Measurements from ENCODE around the gene GAREM1.

DNA sequence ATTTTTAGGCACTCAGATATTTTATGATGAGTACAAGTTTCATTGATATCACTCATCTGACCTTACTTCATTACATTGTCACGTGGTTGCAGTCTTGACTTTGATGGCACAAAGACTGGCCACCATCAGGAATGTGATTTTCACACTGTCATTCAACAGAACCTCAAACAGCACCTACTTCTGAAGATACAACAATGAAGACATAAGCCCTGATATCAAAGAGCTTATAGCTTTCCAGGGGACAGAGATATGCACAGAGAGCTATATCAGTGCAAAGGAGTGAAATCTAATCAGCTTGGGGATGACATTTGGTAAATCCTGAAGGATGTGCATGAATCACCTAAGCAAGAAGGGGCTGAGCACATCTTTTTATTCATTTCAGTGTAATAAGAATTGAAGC is 208.6 kb downstream of the GAREM1 start:
- TF ChIP-seq, protein P1, sequence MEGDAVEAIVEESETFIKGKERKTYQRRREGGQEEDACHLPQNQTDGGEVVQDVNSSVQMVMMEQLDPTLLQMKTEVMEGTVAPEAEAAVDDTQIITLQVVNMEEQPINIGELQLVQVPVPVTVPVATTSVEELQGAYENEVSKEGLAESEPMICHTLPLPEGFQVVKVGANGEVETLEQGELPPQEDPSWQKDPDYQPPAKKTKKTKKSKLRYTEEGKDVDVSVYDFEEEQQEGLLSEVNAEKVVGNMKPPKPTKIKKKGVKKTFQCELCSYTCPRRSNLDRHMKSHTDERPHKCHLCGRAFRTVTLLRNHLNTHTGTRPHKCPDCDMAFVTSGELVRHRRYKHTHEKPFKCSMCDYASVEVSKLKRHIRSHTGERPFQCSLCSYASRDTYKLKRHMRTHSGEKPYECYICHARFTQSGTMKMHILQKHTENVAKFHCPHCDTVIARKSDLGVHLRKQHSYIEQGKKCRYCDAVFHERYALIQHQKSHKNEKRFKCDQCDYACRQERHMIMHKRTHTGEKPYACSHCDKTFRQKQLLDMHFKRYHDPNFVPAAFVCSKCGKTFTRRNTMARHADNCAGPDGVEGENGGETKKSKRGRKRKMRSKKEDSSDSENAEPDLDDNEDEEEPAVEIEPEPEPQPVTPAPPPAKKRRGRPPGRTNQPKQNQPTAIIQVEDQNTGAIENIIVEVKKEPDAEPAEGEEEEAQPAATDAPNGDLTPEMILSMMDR (IDR thresholded peaks at IDR 0.05; ENCODE audit: low read depth, low read length): no peak
- no peak for TF ChIP-seq POLR2A (IDR thresholded peaks at IDR 0.05; ENCODE audit: extremely low read depth, insufficient read length)
- no peak for TF ChIP-seq MYC (IDR thresholded peaks at IDR 0.05; ENCODE audit: low read depth, low read length)

Measured in NB4 (cell line).